Neuronal stem cell (in vitro differentiated cells): ENCODE measurements around the gene PCDHB10.
"Not testable (repeated sequence)": the region's sequence is repeated elsewhere in the genome, so short reads cannot be mapped to it uniquely, and the experiment has no call there.

ENCODE experiments used
- DNase-seq: peaks from one replicate; pipeline ENCODE4 v3.0.0-alpha.2; 2013; ENCODE audit warnings: low spot score
- H2AFZ ChIP-seq: one replicate; pipeline ENCODE4 v1.6.1; 2013; ENCODE audit warnings: mild to moderate bottlenecking, low read length, inconsistent platforms
- H2AK5ac ChIP-seq: 2 replicates; pipeline ENCODE4 v1.6.1; 2013; ENCODE audit warnings: low read depth, mild to moderate bottlenecking, inconsistent platforms, low read length, moderate library complexity, mixed read lengths
- H2BK120ac ChIP-seq: 2 replicates; pipeline ENCODE4 v1.6.1; 2013; ENCODE audit warnings: low read depth, mild to moderate bottlenecking, inconsistent platforms, low read length, moderate library complexity, mixed read lengths
- H2BK12ac ChIP-seq: one replicate; pipeline ENCODE4 v1.6.1; 2013; ENCODE audit warnings: low read length, inconsistent platforms
- H2BK15ac ChIP-seq: 2 replicates; pipeline ENCODE4 v1.6.1; 2013; ENCODE audit warnings: mild to moderate bottlenecking, low read length, inconsistent platforms, mixed read lengths
- H2BK5ac ChIP-seq: one replicate; pipeline ENCODE4 v1.6.1; 2013; ENCODE audit warnings: inconsistent platforms, mild to moderate bottlenecking, low read length, moderate library complexity
- H3K14ac ChIP-seq: one replicate; pipeline ENCODE4 v1.6.1; 2013; ENCODE audit warnings: low read length, inconsistent platforms
- H3K18ac ChIP-seq: 2 replicates; pipeline ENCODE4 v1.6.1; 2013; ENCODE audit warnings: low read length, inconsistent platforms
- H3K23ac ChIP-seq: 2 replicates; pipeline ENCODE4 v1.6.1; 2013; ENCODE audit warnings: low read depth, mild to moderate bottlenecking, mixed read lengths, low read length, inconsistent platforms; ENCODE audit not compliant: poor library complexity
- H3K27ac ChIP-seq: replicated peaks from 3 replicates; pipeline ENCODE4 v1.5.1; 2013; ENCODE audit warnings: low read length, inconsistent platforms
- H3K27me3 ChIP-seq, 3 experiments: 2 replicates each; pipeline ENCODE4 v1.6.1; 2013; ENCODE audit warnings: low read length in 3 of 3, mild to moderate bottlenecking in 2 of 3, inconsistent platforms in 1 of 3, low read depth in 1 of 3, mixed read lengths in 1 of 3, moderate library complexity in 1 of 3; ENCODE audit not compliant: control insufficient read depth in 3 of 3, insufficient read depth in 3 of 3
- H3K36me3 ChIP-seq, 2 donors: replicated peaks in 1 of 2; 2 replicates each; pipeline ENCODE4 v1.6.1; 2013; ENCODE audit warnings: low read length in 2 of 2; ENCODE audit not compliant: control insufficient read depth in 2 of 2, insufficient read depth in 2 of 2
- H3K4ac ChIP-seq: 2 replicates; pipeline ENCODE4 v1.6.1; 2013; ENCODE audit warnings: inconsistent platforms, mild to moderate bottlenecking, low read length, moderate library complexity
- H3K4me1 ChIP-seq, 2 donors: 1 replicate in 1 of 2; 2 replicates in 1 of 2; pipeline ENCODE4 v1.6.1; 2013; ENCODE audit warnings: low read length in 2 of 2, low read depth in 1 of 2; ENCODE audit not compliant: control insufficient read depth in 2 of 2, insufficient read depth in 1 of 2
- H3K4me2 ChIP-seq: one replicate; pipeline ENCODE4 v1.6.1; 2013; ENCODE audit warnings: mild to moderate bottlenecking, low read length, inconsistent platforms; ENCODE audit not compliant: insufficient read depth, poor library complexity, severe bottlenecking
- H3K4me3 ChIP-seq, 2 donors: 2 replicates each; pipeline ENCODE4 v1.5.1; 2013; ENCODE audit warnings: low read length in 2 of 2, mild to moderate bottlenecking in 2 of 2, inconsistent platforms in 1 of 2, moderate library complexity in 1 of 2
- H3K79me1 ChIP-seq: one replicate; pipeline ENCODE4 v1.6.1; 2013; ENCODE audit warnings: low read depth, mild to moderate bottlenecking, inconsistent platforms, low read length, moderate library complexity
- H3K9ac ChIP-seq: one replicate; pipeline ENCODE4 v1.6.1; 2013; ENCODE audit warnings: mild to moderate bottlenecking, low read depth, low read length, inconsistent platforms; ENCODE audit not compliant: poor library complexity
- H3K9me3 ChIP-seq, 2 donors: replicated peaks in 1 of 2; 2 replicates each; pipeline versions ENCODE3 to v1.6.1; 2013; ENCODE audit warnings: low read length in 2 of 2, mild to moderate bottlenecking in 2 of 2, inconsistent platforms in 1 of 2, low read depth in 1 of 2, mixed read lengths in 1 of 2, moderate library complexity in 1 of 2; ENCODE audit not compliant: control insufficient read depth in 2 of 2, insufficient read depth in 1 of 2
- H4K8ac ChIP-seq: one replicate; pipeline ENCODE4 v1.6.1; 2013; ENCODE audit warnings: low read depth, mild to moderate bottlenecking, inconsistent platforms, low read length, moderate library complexity
- H4K91ac ChIP-seq: one replicate; pipeline ENCODE4 v1.6.1; 2013; ENCODE audit warnings: low read length, low read depth, mild to moderate bottlenecking, inconsistent platforms; ENCODE audit not compliant: poor library complexity
- WGBS, 2 donors: extraction: QIAGEN DNeasy Blood & Tissue Kit; methylation state at CpG; one replicate each; pipeline ENCODE4 v1.1.7; 2013; ENCODE audit warnings: missing lambda C conversion rate in 2 of 2, mixed read lengths in 1 of 2; ENCODE audit not compliant: insufficient read length in 2 of 2, insufficient replicate concordance in 1 of 2; ENCODE audit errors: extremely low coverage in 2 of 2; 5-methylcytosine and 5-hydroxymethylcytosine counted together

Gene PCDHB10

DNA sequence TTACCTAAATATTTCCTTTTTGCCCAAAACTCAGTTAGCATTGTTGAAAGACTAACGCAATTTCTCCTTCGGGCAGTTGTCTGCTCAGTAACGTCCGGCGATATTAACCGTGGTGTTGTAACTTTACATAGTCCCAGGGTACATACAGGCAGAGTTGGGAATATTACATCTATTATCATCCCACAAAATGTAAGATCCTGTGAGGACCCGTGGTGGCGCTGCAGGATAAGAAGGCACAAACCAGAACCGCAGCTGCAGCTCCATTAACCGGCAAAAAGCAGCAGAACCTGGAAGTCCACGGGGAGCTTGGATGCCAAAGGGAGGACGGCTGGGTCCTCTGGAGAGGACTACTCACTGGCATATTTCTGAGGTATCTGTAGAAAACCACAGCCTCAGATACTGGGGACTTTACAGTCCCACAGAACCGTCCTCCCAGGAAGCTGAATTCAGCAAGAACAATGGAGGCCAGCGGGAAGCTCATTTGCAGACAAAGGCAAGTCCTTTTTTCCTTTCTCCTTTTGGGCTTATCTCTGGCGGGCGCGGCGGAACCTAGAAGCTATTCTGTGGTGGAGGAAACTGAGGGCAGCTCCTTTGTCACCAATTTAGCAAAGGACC is 14.5 kb upstream of the PCDHB10 start, which contains the start of gene PCDHB8:
TSS of gene PCDHB8 (plus strand) at position 214 of the 615 bp plus-strand sequence. CDS start at position 459, 245 bp downstream.
- not testable (repeated sequence) for DNase-seq, H3K27me3 ChIP-seq, H3K14ac ChIP-seq, H3K4me1 ChIP-seq, H4K8ac ChIP-seq, H3K18ac ChIP-seq, H2BK5ac ChIP-seq, H4K91ac ChIP-seq, H2BK120ac ChIP-seq, H3K4ac ChIP-seq, H2BK12ac ChIP-seq, H3K4me3 ChIP-seq, H2AK5ac ChIP-seq, H3K36me3 ChIP-seq, H3K79me1 ChIP-seq, H3K23ac ChIP-seq, H2BK15ac ChIP-seq, H3K4me2 ChIP-seq, H3K9ac ChIP-seq, H3K27ac ChIP-seq, H2AFZ ChIP-seq
- no CpG with 5 or more reads among the region's 18 CpGs for WGBS, 2 donors
- H3K9me3 ChIP-seq = peaks cover 11 to 14% of the 10 kb centered on the region in 2 donors

DNA sequence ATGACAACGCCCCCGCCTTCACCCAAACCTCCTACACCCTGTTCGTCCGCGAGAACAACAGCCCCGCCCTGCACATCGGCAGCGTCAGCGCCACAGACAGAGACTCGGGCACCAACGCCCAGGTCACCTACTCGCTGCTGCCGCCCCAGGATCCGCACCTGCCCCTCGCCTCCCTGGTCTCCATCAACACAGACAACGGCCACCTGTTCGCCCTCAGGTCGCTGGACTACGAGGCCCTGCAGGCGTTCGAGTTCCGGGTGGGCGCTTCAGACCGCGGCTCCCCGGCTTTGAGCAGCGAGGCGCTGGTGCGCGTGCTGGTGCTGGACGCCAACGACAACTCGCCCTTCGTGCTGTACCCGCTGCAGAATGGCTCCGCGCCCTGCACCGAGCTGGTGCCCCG is 12.8 kb upstream of the PCDHB10 start:
- not testable (repeated sequence) for H2BK15ac ChIP-seq, H3K79me1 ChIP-seq, H3K9ac ChIP-seq, H4K8ac ChIP-seq, H3K4me2 ChIP-seq, H2BK120ac ChIP-seq, H3K18ac ChIP-seq, H3K4me1 ChIP-seq, H3K36me3 ChIP-seq, H2BK12ac ChIP-seq, H3K23ac ChIP-seq, H2AK5ac ChIP-seq, H3K4ac ChIP-seq, H3K27ac ChIP-seq, H2BK5ac ChIP-seq, H3K4me3 ChIP-seq, H3K27me3 ChIP-seq, H4K91ac ChIP-seq, H3K14ac ChIP-seq, H2AFZ ChIP-seq, DNase-seq
- no CpG with 5 or more reads among the region's 39 CpGs for WGBS, 2 donors
- H3K9me3 ChIP-seq = peaks cover 7 to 12% of the 10 kb centered on the region in 2 donors

DNA sequence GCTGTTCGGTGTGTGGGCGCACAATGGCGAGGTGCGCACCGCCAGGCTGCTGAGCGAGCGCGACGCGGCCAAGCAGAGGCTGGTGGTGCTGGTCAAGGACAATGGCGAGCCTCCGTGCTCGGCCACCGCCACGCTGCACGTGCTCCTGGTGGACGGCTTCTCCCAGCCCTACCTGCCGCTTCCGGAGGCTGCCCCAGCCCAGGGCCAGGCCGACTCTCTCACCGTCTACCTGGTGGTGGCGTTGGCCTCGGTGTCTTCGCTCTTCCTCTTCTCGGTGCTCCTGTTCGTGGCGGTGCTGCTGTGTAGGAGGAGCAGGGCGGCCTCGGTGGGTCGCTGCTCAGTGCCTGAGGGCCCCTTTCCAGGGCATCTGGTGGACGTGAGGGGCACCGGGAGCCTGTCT is 12.3 kb upstream of the PCDHB10 start:
- peak overlapping the region; percentile 8 for H3K14ac ChIP-seq
- not testable (repeated sequence) for H2AK5ac ChIP-seq, H3K4me1 ChIP-seq, H3K36me3 ChIP-seq, H3K27me3 ChIP-seq, H2AFZ ChIP-seq, H4K8ac ChIP-seq, H3K79me1 ChIP-seq, H3K4ac ChIP-seq, H3K23ac ChIP-seq, H2BK120ac ChIP-seq, DNase-seq, H3K18ac ChIP-seq, H4K91ac ChIP-seq, H2BK12ac ChIP-seq, H3K4me3 ChIP-seq, H3K4me2 ChIP-seq, H2BK15ac ChIP-seq, H3K27ac ChIP-seq, H2BK5ac ChIP-seq
- peaks cover 7 to 16% of the 10 kb centered on the region in 2 donors for H3K9me3 ChIP-seq
- WGBS, 2 donors = no CpG with 5 or more reads among the region's 32 CpGs
- peak overlapping the region; percentile 70 for H3K9ac ChIP-seq

DNA sequence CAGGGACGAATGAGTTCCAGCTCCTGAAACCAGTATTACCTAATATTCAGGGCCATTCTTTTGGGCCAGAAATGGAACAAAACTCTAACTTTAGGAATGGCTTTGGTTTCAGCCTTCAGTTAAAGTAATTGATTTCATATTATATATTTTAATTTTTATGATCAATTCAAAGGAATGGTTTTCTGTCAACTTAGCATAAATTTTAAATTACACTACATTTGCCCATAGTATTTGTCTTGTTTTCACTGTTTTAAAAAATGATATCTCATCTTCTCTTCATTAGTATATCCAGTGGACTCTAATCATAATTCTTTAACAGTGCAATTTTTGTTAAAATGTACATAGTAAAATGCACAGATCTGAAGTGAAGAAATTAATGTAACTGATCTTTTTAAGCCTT is 11.8 kb upstream of the PCDHB10 start:
- Histone ChIP-seq H3K9me3 (peaks cover 7 to 19% of the 10 kb centered on the region in 2 donors), H3K18ac (no peak overlapping the region), H2BK5ac (no peak overlapping the region), H2AFZ (no peak overlapping the region), H3K4me3 (no peak overlapping the region), H3K4me2 (no peak overlapping the region), H4K91ac (no peak overlapping the region), H3K79me1 (peaks cover 2% of the 10 kb centered on the region), H3K4me1 (no peaks in the 10 kb centered on the region), H3K36me3 (no peaks in the 10 kb centered on the region), H3K27me3 (no peaks in the 10 kb centered on the region), H3K9ac (no peak overlapping the region), H3K4ac (no peak overlapping the region), H3K27ac (no peak overlapping the region), H2AK5ac (no peak overlapping the region), H2BK120ac (no peak overlapping the region), H3K23ac (no peak overlapping the region), H4K8ac (no peak overlapping the region), H2BK15ac (no peak overlapping the region), H3K14ac (no peak overlapping the region), H2BK12ac (no peak overlapping the region)
- no CpG with 5 or more reads among the region's 1 CpG for WGBS, 2 donors
- no peak for DNase-seq
